ENCODE results near the gene LONP1. TPM values are rescaled to one million over a fixed set of nuclear protein-coding genes. Genes with fewer than 3 reads are reported as not detected.

Gene LONP1
- total RNA-seq, 1 experiment from 2014 or later, result 180 TPM

DNA sequence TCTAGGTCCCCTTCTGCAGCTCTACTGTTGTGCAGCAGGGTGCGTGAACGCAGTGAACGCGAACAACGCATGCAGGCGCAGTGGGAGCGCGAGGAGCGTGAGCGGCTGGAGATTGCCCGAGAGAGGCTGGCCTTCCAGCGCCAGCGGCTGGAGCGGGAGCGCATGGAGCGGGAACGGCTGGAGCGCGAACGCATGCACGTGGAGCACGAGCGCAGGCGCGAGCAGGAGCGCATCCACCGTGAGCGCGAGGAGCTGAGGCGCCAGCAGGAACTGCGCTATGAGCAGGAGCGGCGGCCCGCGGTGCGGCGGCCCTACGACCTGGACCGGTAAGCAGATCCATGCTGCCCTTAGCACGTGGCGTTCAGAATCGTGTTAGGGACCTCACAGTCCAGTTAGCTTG, 58.5 kb downstream of the LONP1 start:
- ChIA-PET RAD21 (ENCODE audit: low non-redundant PET in 1 of 2, low total read pairs in 2 of 2, uncharacterized antibody in 2 of 2, unreplicated experiment in 2 of 2) (no interaction called here), CTCF (no interaction called here), POLR2A (no interaction called here)
- Histone ChIP-seq H3K4me1 (ENCODE audit: control insufficient read depth in 1 of 2, insufficient read depth in 2 of 2, low read length in 2 of 2) (no peaks in the 10 kb centered on the region; a peak in 2 of 4 replicates), H3K79me2 (ENCODE audit: insufficient read depth, low read length) (peaks cover 26% of the 10 kb centered on the region), H3K4me3 (replicated peaks in 1 of 2; ENCODE audit: low read depth in 1 of 2, low read length in 2 of 2) (no peak overlapping the region), H3K9me3 (ENCODE audit: control insufficient read depth in 1 of 2, insufficient read depth in 1 of 2, low read depth in 1 of 2, low read length in 2 of 2) (no peaks in the 10 kb centered on the region), H3K27ac (ENCODE audit: low read depth, low read length) (no peak overlapping the region), H3K9me2 (ENCODE audit: insufficient read depth) (no peaks in the 10 kb centered on the region), H3K9ac (ENCODE audit: low read length) (no peak overlapping the region), H3K27me3 (ENCODE audit: insufficient read depth, low read length) (no peaks in the 10 kb centered on the region), H3K4me2 (ENCODE audit: low read length) (no peak overlapping the region), H3K36me3 (ENCODE audit: control insufficient read depth in 1 of 2, insufficient read depth in 2 of 2, low read length in 2 of 2) (peaks cover 49 to 68% of the 10 kb centered on the region in 2 experiments), H2AFZ (ENCODE audit: low read depth, low read length, poor library complexity, severe bottlenecking) (no peak overlapping the region), H4K20me1 (ENCODE audit: insufficient read depth) (no peaks in the 10 kb centered on the region)
- ATAC-seq (no peak), DNase-seq (ENCODE audit: low read depth, low spot score) (no peak)
- no TSS peak for BruUV-seq (replicated peaks)
- TF ChIP-seq SIN3A (IDR thresholded peaks at IDR 0.05; ENCODE audit: low read depth) (no peak), POLR2A (IDR thresholded peaks at IDR 0.05; ENCODE audit: borderline replicate concordance, extremely low read depth, insufficient read depth, insufficient read length) (no peak), TCF7L2 (IDR thresholded peaks at IDR 0.05; ENCODE audit: borderline replicate concordance, extremely low read depth, insufficient read depth, insufficient read length) (no peak), SP1 (IDR thresholded peaks at IDR 0.05; ENCODE audit: low read depth) (no peak), YY1 (IDR thresholded peaks at IDR 0.05; ENCODE audit: extremely low read depth, insufficient replicate concordance, low read depth, low read length) (no peak), EGR1 (IDR thresholded peaks at IDR 0.05; ENCODE audit: low read depth) (no peak), ZNF274 (IDR thresholded peaks at IDR 0.05; ENCODE audit: low read depth, low read length) (no peak), JUND (IDR thresholded peaks at IDR 0.05) (no peak), CEBPB (IDR thresholded peaks at IDR 0.05; ENCODE audit: low read depth) (no peak), FOSL1 (IDR thresholded peaks at IDR 0.05; ENCODE audit: low read depth) (no peak), ELF1 (IDR thresholded peaks at IDR 0.05; ENCODE audit: borderline replicate concordance, low read depth) (no peak), ZFX (IDR thresholded peaks at IDR 0.05) (no peak), CBX3 (IDR thresholded peaks at IDR 0.05; ENCODE audit: low read depth) (no peak)
- TF ChIP-seq, protein P1, sequence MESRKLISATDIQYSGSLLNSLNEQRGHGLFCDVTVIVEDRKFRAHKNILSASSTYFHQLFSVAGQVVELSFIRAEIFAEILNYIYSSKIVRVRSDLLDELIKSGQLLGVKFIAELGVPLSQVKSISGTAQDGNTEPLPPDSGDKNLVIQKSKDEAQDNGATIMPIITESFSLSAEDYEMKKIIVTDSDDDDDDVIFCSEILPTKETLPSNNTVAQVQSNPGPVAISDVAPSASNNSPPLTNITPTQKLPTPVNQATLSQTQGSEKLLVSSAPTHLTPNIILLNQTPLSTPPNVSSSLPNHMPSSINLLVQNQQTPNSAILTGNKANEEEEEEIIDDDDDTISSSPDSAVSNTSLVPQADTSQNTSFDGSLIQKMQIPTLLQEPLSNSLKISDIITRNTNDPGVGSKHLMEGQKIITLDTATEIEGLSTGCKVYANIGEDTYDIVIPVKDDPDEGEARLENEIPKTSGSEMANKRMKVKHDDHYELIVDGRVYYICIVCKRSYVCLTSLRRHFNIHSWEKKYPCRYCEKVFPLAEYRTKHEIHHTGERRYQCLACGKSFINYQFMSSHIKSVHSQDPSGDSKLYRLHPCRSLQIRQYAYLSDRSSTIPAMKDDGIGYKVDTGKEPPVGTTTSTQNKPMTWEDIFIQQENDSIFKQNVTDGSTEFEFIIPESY (IDR thresholded peaks at IDR 0.05; ENCODE audit: extremely low read depth, insufficient replicate concordance, low read length), result no peak
- TF ChIP-seq, protein P2, sequence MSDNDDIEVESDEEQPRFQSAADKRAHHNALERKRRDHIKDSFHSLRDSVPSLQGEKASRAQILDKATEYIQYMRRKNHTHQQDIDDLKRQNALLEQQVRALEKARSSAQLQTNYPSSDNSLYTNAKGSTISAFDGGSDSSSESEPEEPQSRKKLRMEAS (IDR thresholded peaks at IDR 0.05), result no peak
- TF ChIP-seq, protein P3, sequence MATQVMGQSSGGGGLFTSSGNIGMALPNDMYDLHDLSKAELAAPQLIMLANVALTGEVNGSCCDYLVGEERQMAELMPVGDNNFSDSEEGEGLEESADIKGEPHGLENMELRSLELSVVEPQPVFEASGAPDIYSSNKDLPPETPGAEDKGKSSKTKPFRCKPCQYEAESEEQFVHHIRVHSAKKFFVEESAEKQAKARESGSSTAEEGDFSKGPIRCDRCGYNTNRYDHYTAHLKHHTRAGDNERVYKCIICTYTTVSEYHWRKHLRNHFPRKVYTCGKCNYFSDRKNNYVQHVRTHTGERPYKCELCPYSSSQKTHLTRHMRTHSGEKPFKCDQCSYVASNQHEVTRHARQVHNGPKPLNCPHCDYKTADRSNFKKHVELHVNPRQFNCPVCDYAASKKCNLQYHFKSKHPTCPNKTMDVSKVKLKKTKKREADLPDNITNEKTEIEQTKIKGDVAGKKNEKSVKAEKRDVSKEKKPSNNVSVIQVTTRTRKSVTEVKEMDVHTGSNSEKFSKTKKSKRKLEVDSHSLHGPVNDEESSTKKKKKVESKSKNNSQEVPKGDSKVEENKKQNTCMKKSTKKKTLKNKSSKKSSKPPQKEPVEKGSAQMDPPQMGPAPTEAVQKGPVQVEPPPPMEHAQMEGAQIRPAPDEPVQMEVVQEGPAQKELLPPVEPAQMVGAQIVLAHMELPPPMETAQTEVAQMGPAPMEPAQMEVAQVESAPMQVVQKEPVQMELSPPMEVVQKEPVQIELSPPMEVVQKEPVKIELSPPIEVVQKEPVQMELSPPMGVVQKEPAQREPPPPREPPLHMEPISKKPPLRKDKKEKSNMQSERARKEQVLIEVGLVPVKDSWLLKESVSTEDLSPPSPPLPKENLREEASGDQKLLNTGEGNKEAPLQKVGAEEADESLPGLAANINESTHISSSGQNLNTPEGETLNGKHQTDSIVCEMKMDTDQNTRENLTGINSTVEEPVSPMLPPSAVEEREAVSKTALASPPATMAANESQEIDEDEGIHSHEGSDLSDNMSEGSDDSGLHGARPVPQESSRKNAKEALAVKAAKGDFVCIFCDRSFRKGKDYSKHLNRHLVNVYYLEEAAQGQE (IDR thresholded peaks at IDR 0.05; ENCODE audit: low read depth), result no peak
- TF ChIP-seq, protein P4, sequence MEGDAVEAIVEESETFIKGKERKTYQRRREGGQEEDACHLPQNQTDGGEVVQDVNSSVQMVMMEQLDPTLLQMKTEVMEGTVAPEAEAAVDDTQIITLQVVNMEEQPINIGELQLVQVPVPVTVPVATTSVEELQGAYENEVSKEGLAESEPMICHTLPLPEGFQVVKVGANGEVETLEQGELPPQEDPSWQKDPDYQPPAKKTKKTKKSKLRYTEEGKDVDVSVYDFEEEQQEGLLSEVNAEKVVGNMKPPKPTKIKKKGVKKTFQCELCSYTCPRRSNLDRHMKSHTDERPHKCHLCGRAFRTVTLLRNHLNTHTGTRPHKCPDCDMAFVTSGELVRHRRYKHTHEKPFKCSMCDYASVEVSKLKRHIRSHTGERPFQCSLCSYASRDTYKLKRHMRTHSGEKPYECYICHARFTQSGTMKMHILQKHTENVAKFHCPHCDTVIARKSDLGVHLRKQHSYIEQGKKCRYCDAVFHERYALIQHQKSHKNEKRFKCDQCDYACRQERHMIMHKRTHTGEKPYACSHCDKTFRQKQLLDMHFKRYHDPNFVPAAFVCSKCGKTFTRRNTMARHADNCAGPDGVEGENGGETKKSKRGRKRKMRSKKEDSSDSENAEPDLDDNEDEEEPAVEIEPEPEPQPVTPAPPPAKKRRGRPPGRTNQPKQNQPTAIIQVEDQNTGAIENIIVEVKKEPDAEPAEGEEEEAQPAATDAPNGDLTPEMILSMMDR (IDR thresholded peaks at IDR 0.05 in 2 of 3, conservative IDR thresholded peaks at IDR 0.05 in 1 of 3; ENCODE audit: borderline replicate concordance in 1 of 3, insufficient read depth in 1 of 3, low read depth in 2 of 3, low read length in 2 of 3), result no peak
- intact Hi-C loops (cut with micrococcal nuclease), result no loop called here
